DOHH2 (cell line): Measurements from ENCODE around the gene STYXL2.

Source experiments
- CTCF ChIP-seq: fragments of 200-600 bp; sonication (generic); IDR thresholded peaks from one replicate; pipeline ENCODE4 v1.5.1; 2014; ENCODE audit warnings: antibody characterized with exemption, mild to moderate bottlenecking, low read depth, low read length; ENCODE audit not compliant: poor library complexity, severe bottlenecking
- EZH2phosphoT487 ChIP-seq: fragments of 200-600 bp; sonication (generic); IDR thresholded peaks from 2 replicates; pipeline ENCODE4 v1.6.1; 2017; ENCODE audit warnings: borderline replicate concordance, mild to moderate bottlenecking, antibody characterized with exemption, low read length, moderate library complexity, mixed read lengths

DNA sequence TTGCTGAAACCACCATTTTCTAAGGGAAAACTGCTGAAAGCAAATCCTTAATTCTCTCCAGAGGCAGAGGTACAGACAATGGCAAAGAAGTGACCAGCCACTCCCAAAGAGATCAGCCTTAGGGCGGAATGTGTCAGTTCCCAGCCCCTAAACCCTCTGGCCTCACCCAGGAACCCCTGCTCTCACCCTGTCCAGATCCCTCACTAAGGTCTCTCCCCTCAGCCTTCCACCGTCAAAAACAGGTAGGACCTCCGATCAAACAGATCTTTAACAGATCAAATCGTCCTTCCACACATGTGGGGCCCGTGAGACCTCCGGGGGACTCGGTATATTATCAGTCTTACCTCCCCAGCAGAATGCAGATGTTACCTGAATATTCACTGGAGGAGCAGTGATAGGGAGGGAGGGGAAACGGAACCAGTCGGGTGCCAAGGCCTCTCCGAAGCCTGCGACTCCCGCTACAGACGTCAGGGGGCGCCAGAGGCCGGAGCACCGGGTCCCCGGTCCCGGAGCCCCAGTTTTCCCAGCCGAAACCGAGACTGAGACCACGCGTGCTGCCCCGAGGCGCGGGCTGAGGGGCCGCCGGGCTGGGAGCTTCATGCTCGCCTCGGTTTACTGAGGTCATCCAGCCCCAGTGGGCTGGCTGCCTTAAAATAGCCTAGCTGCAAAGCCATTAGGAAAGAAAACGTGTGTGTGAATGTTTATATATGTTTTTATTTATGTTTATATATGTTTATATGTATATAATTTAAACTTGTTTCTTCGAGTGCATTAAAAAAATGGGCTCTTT, 27.3 kb upstream of the STYXL2 start:
- TF ChIP-seq CTCF (peak; percentile 92), EZH2phosphoT487 (no peak)
